Caki2 (cell line): ENCODE data around the gene SOWAHC. TPM values are rescaled to one million over a fixed set of nuclear protein-coding genes. Genes with fewer than 3 reads are reported as not detected.
"Not testable (repeated sequence)": the region's sequence is repeated elsewhere in the genome, so short reads cannot be mapped to it uniquely, and the experiment has no call there.

Source experiments
- DNase-seq: peaks from one replicate; pipeline ENCODE4 v3.0.0-alpha.2; 2015; ENCODE audit warnings: low read depth
- in situ Hi-C: cut with HindIII; loops from 2 replicates; pipeline ENCODE4 v1.10.0; 2016; ENCODE audit warnings: low sequenced_read_pairs, low pct_unique_long_range_greater_than_20kb, mixed read lengths
- total RNA-seq: library from RNA; depleted of rRNA; stranded (reverse); fragments of >200 nt; shearing (Covaris generic); gene quantifications from 2 replicates; pipeline ENCODE4 v1.2.3, GENCODE V29; 2014; ENCODE audit warnings: low replicate concordance

Gene SOWAHC
- total RNA-seq, 1 experiment from 2014 or later, result 15.1 TPM

GRCh38 chr2:109613081-109613921, 863 bp upstream of the SOWAHC start:
- peak; percentile 52 for DNase-seq
- in situ Hi-C loops, result no loop called here

GRCh38 chr2:109614715-109615636, 812 bp downstream of the SOWAHC start:
- in situ Hi-C loops, result no loop called here
- DNase-seq, result peak; percentile 54

- DNase-seq, result peak; percentile 55
- in situ Hi-C loops, result no loop called here
Measured at GRCh38 chr2:109615637-109616144, 1.5 kb downstream of the SOWAHC start.

GRCh38 chr2:109616184-109616583, 2.0 kb downstream of the SOWAHC start:
- in situ Hi-C loops, result no loop called here
- DNase-seq, result no peak

GRCh38 chr2:109619032-109619615, 5.0 kb downstream of the SOWAHC start:
- in situ Hi-C loops, result no loop called here
- DNase-seq, result no peak

GRCh38 chr2:109623297-109623696, 9.1 kb downstream of the SOWAHC start:
- in situ Hi-C loops, result no loop called here
- DNase-seq, result no peak

- in situ Hi-C loops, result no loop called here
- DNase-seq, result no peak
Measured at GRCh38 chr2:109623923-109624322, 9.8 kb downstream of the SOWAHC start.

GRCh38 chr2:109624339-109624738, 10.2 kb downstream of the SOWAHC start:
- DNase-seq, result no peak
- in situ Hi-C loops, result no loop called here

GRCh38 chr2:109628321-109628720, 14.2 kb downstream of the SOWAHC start:
- DNase-seq, in situ Hi-C loops: not testable (repeated sequence)

- in situ Hi-C loops, result no loop called here
- no peak for DNase-seq
Measured at GRCh38 chr2:109629867-109630266, 15.7 kb downstream of the SOWAHC start.

- DNase-seq, result no peak
- in situ Hi-C loops, result no loop called here
Measured at GRCh38 chr2:109630441-109631430, 16.6 kb downstream of the SOWAHC start.

GRCh38 chr2:109631741-109632140, 17.6 kb downstream of the SOWAHC start:
- no peak for DNase-seq
- in situ Hi-C loops, result no loop called here

- no peak for DNase-seq
- in situ Hi-C loops, result no loop called here
Measured at GRCh38 chr2:109632158-109632789, 18.1 kb downstream of the SOWAHC start.

GRCh38 chr2:109633284-109633961, 19.3 kb downstream of the SOWAHC start:
- no peak for DNase-seq
- in situ Hi-C loops, result no loop called here

GRCh38 chr2:109635426-109636304, 21.5 kb downstream of the SOWAHC start:
- in situ Hi-C loops, result no loop called here
- no peak for DNase-seq

GRCh38 chr2:109636317-109636716, 22.2 kb downstream of the SOWAHC start:
- DNase-seq, result no peak
- in situ Hi-C loops, result no loop called here
